PC-3 (cell line): ENCODE data around the gene ELAC2.

Source experiments
- CTCF ChIP-seq: fragments of 300-600 bp; sonication (generic); conservative IDR thresholded peaks from 2 replicates; pipeline ENCODE4 v1.5.1; 2017; ENCODE audit warnings: antibody characterized with exemption, low read depth, mild to moderate bottlenecking, low read length
- EZH2 ChIP-seq: fragments of 300-600 bp; sonication (generic); IDR thresholded peaks from one replicate; pipeline ENCODE4 v1.6.1; 2017; ENCODE audit warnings: antibody characterized with exemption, mild to moderate bottlenecking, low read length; ENCODE audit not compliant: unreplicated experiment

GRCh38 chr17:13003454-13003851 lies 14.4 kb downstream of the ELAC2 start:
- no peak; the same call in 1 of the 2 replicates for TF ChIP-seq CTCF
- TF ChIP-seq EZH2: no peak
